HL-60 (cell line): Measurements from ENCODE around the gene PARVB.

Source experiments
- POLR2AphosphoS5 ChIP-seq: IDR thresholded peaks from 2 replicates; pipeline ENCODE4 v1.6.1; 2012; ENCODE audit warnings: low read depth
- TF ChIP-seq, protein P1 (sequence below): IDR thresholded peaks from one replicate; pipeline ENCODE4 v1.5.1; 2011; ENCODE audit warnings: low read length, control low read depth, inconsistent platforms; ENCODE audit not compliant: insufficient read depth

DNA sequence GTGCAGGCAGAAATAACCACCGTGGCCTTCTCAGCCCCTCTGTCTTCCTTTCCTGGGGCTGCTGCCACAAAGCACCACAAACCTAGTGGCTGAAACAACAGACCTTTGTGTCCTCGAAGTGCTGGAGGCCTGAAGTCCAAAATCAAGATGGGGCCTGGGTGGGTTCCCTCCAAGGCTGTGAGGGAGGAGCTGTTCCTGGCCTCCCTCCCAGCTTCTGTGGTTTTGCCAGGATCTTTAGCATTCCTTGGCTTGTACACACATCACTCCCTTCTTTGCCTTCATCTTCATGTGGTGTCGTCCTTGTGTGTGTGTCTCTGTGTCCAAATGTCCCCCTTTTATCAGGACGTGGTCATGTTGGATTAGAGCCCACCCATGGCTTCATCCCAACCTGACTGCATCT lies 127.6 kb downstream of the PARVB start:
- TF ChIP-seq, protein P1, sequence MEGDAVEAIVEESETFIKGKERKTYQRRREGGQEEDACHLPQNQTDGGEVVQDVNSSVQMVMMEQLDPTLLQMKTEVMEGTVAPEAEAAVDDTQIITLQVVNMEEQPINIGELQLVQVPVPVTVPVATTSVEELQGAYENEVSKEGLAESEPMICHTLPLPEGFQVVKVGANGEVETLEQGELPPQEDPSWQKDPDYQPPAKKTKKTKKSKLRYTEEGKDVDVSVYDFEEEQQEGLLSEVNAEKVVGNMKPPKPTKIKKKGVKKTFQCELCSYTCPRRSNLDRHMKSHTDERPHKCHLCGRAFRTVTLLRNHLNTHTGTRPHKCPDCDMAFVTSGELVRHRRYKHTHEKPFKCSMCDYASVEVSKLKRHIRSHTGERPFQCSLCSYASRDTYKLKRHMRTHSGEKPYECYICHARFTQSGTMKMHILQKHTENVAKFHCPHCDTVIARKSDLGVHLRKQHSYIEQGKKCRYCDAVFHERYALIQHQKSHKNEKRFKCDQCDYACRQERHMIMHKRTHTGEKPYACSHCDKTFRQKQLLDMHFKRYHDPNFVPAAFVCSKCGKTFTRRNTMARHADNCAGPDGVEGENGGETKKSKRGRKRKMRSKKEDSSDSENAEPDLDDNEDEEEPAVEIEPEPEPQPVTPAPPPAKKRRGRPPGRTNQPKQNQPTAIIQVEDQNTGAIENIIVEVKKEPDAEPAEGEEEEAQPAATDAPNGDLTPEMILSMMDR: no peak
- TF ChIP-seq POLR2AphosphoS5: no peak
